Stimulated activated effector memory CD8-positive, alpha-beta T cell treated with anti-CD3 and anti-CD28 coated beads, Interleukin-12 subunit alpha, Interleukin-12 subunit beta, amount 100 ng/mL, for 72 hours (primary cell): ENCODE measurements around the gene TOP1.
"Not testable (repeated sequence)": the region's sequence is repeated elsewhere in the genome, so short reads cannot be mapped to it uniquely, and the experiment has no call there.

Experiments
- ATAC-seq: fragments of 150-1000 bp; cut with Tn5 transposase; 2 replicates; pipeline ENCODE4 v1.10.0; 2021
- DNase-seq, 2 donors: peaks; one replicate each; pipeline ENCODE4 v3.0.0; 2021 to 2022; ENCODE audit warnings: low spot score in 2 of 2
- H3K27ac Mint-ChIP-seq: one replicate; pipeline ENCODE4 v1.8.0; 2022; ENCODE audit warnings: mild to moderate bottlenecking, mixed read lengths
- H3K36me3 Mint-ChIP-seq: one replicate; pipeline ENCODE4 v1.8.0; 2022; ENCODE audit warnings: mild to moderate bottlenecking, mixed read lengths
- H3K4me1 Mint-ChIP-seq: one replicate; pipeline ENCODE4 v1.8.0; 2022; ENCODE audit warnings: mixed read lengths
- H3K4me3 Mint-ChIP-seq: one replicate; pipeline ENCODE4 v1.8.0; 2022; ENCODE audit warnings: mild to moderate bottlenecking, mixed read lengths
- H3K9me3 Mint-ChIP-seq: one replicate; pipeline ENCODE4 v1.8.0; 2022; ENCODE audit warnings: mixed read lengths

The TOP1 gene

GRCh38 chr20:41110930-41111577 lies 82.4 kb downstream of the TOP1 start:
- Mint-ChIP-seq H3K9me3 (no peaks in the 10 kb centered on the region), H3K4me1 (no peaks in the 10 kb centered on the region), H3K4me3 (no peak overlapping the region), H3K27ac (peak overlapping the region; percentile 32), H3K36me3 (peaks cover 94% of the 10 kb centered on the region)
- ATAC-seq (peak; percentile 40), DNase-seq (no peak)

GRCh38 chr20:41111578-41111951 lies 82.9 kb downstream of the TOP1 start:
- H3K9me3 Mint-ChIP-seq, result no peaks in the 10 kb centered on the region
- H3K4me1 Mint-ChIP-seq, result no peaks in the 10 kb centered on the region
- ATAC-seq, result no peak
- no peak overlapping the region for H3K4me3 Mint-ChIP-seq
- H3K27ac Mint-ChIP-seq, result peak overlapping the region; percentile 32
- H3K36me3 Mint-ChIP-seq, result peaks cover 96% of the 10 kb centered on the region
- DNase-seq, result no peak

- no peak for ATAC-seq
- Mint-ChIP-seq H3K9me3 (no peaks in the 10 kb centered on the region), H3K4me3 (no peak overlapping the region), H3K27ac (peak overlapping the region; percentile 41), H3K4me1 (no peaks in the 10 kb centered on the region), H3K36me3 (peaks cover 100% of the 10 kb centered on the region)
- no peak for DNase-seq
Observed at GRCh38 chr20:41116282-41116956, 87.8 kb downstream of the TOP1 start.

GRCh38 chr20:41118159-41118558 lies 89.5 kb downstream of the TOP1 start:
- not testable (repeated sequence) for H3K9me3 Mint-ChIP-seq, H3K4me3 Mint-ChIP-seq, H3K4me1 Mint-ChIP-seq, DNase-seq, ATAC-seq
- peak overlapping the region; percentile 8 for H3K27ac Mint-ChIP-seq
- peaks cover 100% of the 10 kb centered on the region for H3K36me3 Mint-ChIP-seq

GRCh38 chr20:41118632-41119031 lies 90.0 kb downstream of the TOP1 start:
- no peak overlapping the region for H3K4me3 Mint-ChIP-seq
- H3K27ac Mint-ChIP-seq, result no peak overlapping the region
- peaks cover 100% of the 10 kb centered on the region for H3K36me3 Mint-ChIP-seq
- ATAC-seq, result no peak
- no peaks in the 10 kb centered on the region for H3K4me1 Mint-ChIP-seq
- no peak for DNase-seq
- no peaks in the 10 kb centered on the region for H3K9me3 Mint-ChIP-seq

GRCh38 chr20:41119614-41120561 lies 91.3 kb downstream of the TOP1 start:
- Mint-ChIP-seq H3K9me3 (no peaks in the 10 kb centered on the region), H3K36me3 (peaks cover 100% of the 10 kb centered on the region), H3K4me3 (no peak overlapping the region), H3K27ac (peak overlapping the region; percentile 39), H3K4me1 (no peaks in the 10 kb centered on the region)
- ATAC-seq, result no peak
- DNase-seq, result no peak

GRCh38 chr20:41121399-41121798 lies 92.8 kb downstream of the TOP1 start:
- peak overlapping the region; percentile 48 for H3K27ac Mint-ChIP-seq
- H3K36me3 Mint-ChIP-seq, result peaks cover 100% of the 10 kb centered on the region
- H3K9me3 Mint-ChIP-seq, result no peaks in the 10 kb centered on the region
- no peak for ATAC-seq
- H3K4me3 Mint-ChIP-seq, result no peak overlapping the region
- H3K4me1 Mint-ChIP-seq, result no peaks in the 10 kb centered on the region
- no peak for DNase-seq

GRCh38 chr20:41123631-41124030 lies 95.0 kb downstream of the TOP1 start:
- Mint-ChIP-seq H3K4me3 (no peak overlapping the region), H3K9me3 (no peaks in the 10 kb centered on the region), H3K36me3 (peaks cover 86% of the 10 kb centered on the region), H3K27ac (no peak overlapping the region), H3K4me1 (no peaks in the 10 kb centered on the region)
- no peak for DNase-seq
- ATAC-seq, result no peak

- Mint-ChIP-seq H3K4me3 (no peak overlapping the region), H3K4me1 (no peaks in the 10 kb centered on the region), H3K27ac (peak overlapping the region; percentile 13), H3K9me3 (no peaks in the 10 kb centered on the region), H3K36me3 (peaks cover 76% of the 10 kb centered on the region)
- ATAC-seq (no peak), DNase-seq (no peak)
Observed at GRCh38 chr20:41124451-41125094, 96.0 kb downstream of the TOP1 start.

- Mint-ChIP-seq H3K4me3 (no peak overlapping the region), H3K4me1 (no peaks in the 10 kb centered on the region), H3K36me3 (peaks cover 64% of the 10 kb centered on the region), H3K9me3 (no peaks in the 10 kb centered on the region), H3K27ac (peak overlapping the region; percentile 13)
- DNase-seq, result no peak
- no peak for ATAC-seq
Observed at GRCh38 chr20:41125530-41126457, 97.2 kb downstream of the TOP1 start.

- no peak for ATAC-seq
- Mint-ChIP-seq H3K36me3 (peaks cover 55% of the 10 kb centered on the region), H3K27ac (peak overlapping the region; percentile 13)
Observed at GRCh38 chr20:41126719-41127118, 98.1 kb downstream of the TOP1 start.

GRCh38 chr20:41128317-41128716 lies 99.7 kb downstream of the TOP1 start:
- not testable (repeated sequence) for H3K9me3 Mint-ChIP-seq, DNase-seq, ATAC-seq, H3K4me1 Mint-ChIP-seq, H3K4me3 Mint-ChIP-seq, H3K27ac Mint-ChIP-seq
- peaks cover 45% of the 10 kb centered on the region for H3K36me3 Mint-ChIP-seq

More at GRCh38 chr20:41126719-41127118, 98.1 kb downstream of the TOP1 start:
- Mint-ChIP-seq H3K4me3 (no peak overlapping the region), H3K4me1 (peaks cover 3% of the 10 kb centered on the region), H3K9me3 (no peaks in the 10 kb centered on the region)
- no peak for DNase-seq

GRCh38 chr20:41131594-41132387 lies 103.2 kb downstream of the TOP1 start:
- DNase-seq, result no peak
- Mint-ChIP-seq H3K27ac (peak overlapping the region; percentile 41), H3K9me3 (no peaks in the 10 kb centered on the region), H3K36me3 (peaks cover 10% of the 10 kb centered on the region), H3K4me3 (no peak overlapping the region), H3K4me1 (peaks cover 42% of the 10 kb centered on the region)
- peak; percentile 51 for ATAC-seq
